HepG2 (cell line): ENCODE measurements around the gene YPEL3. TPM values are rescaled to one million over a fixed set of nuclear protein-coding genes. Genes with fewer than 3 reads are reported as not detected.

ENCODE experiments used
- ARNTL ChIP-seq: sonication (generic); formaldehyde crosslinking; IDR thresholded peaks from 2 replicates; pipeline ENCODE4 v1.4.0; 2020; ENCODE audit warnings: mild to moderate bottlenecking, missing genetic modification reagents
- CEBPG ChIP-seq: IDR thresholded peaks from 2 replicates; pipeline ENCODE4 v1.6.1; 2016
- CREB1 ChIP-seq, 2 experiments: fragments of 450-650 bp in 1 of 2; IDR thresholded peaks; 2 replicates each; pipeline ENCODE4 v1.6.1; 2016 to 2017; ENCODE audit warnings: control low read depth in 1 of 2, mild to moderate bottlenecking in 1 of 2, missing compliant biosample characterization in 1 of 2, missing genetic modification characterization in 1 of 2
- DNMT3B ChIP-seq: conservative IDR thresholded peaks from 2 replicates; pipeline ENCODE4 v1.6.1; 2016; ENCODE audit warnings: missing biosample characterization, control low read depth
- DRAP1 ChIP-seq: IDR thresholded peaks from 2 replicates; pipeline ENCODE4 v1.6.1; 2016; ENCODE audit warnings: missing genetic modification reagents, missing compliant biosample characterization
- GPN1 ChIP-seq: sonication (generic); formaldehyde crosslinking; IDR thresholded peaks from 2 replicates; pipeline ENCODE4 v1.5.1; 2020; ENCODE audit warnings: missing genetic modification reagents, borderline replicate concordance
- GTF2F1 ChIP-seq: fragments of 150-350 bp; IDR thresholded peaks from 2 replicates; pipeline ENCODE4 v1.6.1; 2014; ENCODE audit warnings: low read length
- HNRNPUL1 ChIP-seq: fragments of 200-400 bp; formaldehyde crosslinking; IDR thresholded peaks from 2 replicates; pipeline ENCODE4 v1.6.1; 2017; ENCODE audit warnings: low read depth, mild to moderate bottlenecking, low read length, moderate library complexity
- PHF20 ChIP-seq: sonication (generic); formaldehyde crosslinking; IDR thresholded peaks from 2 replicates; pipeline ENCODE4 v1.5.0; 2020; ENCODE audit warnings: mild to moderate bottlenecking, missing genetic modification reagents
- PRDM10 ChIP-seq: sonication (generic); formaldehyde crosslinking; IDR thresholded peaks from 2 replicates; pipeline ENCODE4 v1.4.0; 2020; ENCODE audit warnings: low read depth, missing genetic modification reagents
- SIX1 ChIP-seq: sonication (generic); formaldehyde crosslinking; IDR thresholded peaks from 2 replicates; pipeline ENCODE4 v1.4.0; 2020; ENCODE audit warnings: missing genetic modification reagents, borderline replicate concordance
- ZBED4 ChIP-seq: sonication (generic); formaldehyde crosslinking; IDR thresholded peaks from 2 replicates; pipeline ENCODE4 v1.4.0; 2020; ENCODE audit warnings: missing genetic modification reagents, borderline replicate concordance
- ZFP91 ChIP-seq: sonication (generic); formaldehyde crosslinking; IDR thresholded peaks from 2 replicates; pipeline ENCODE4 v1.9.0; 2022; ENCODE audit warnings: missing genetic modification reagents, mild to moderate bottlenecking, borderline replicate concordance
- ZNF530 ChIP-seq: sonication (generic); formaldehyde crosslinking; IDR thresholded peaks from 2 replicates; pipeline ENCODE4 v1.5.0; 2020; ENCODE audit warnings: low read depth, mild to moderate bottlenecking, missing genetic modification reagents
- ZNF550 ChIP-seq: sonication (generic); formaldehyde crosslinking; IDR thresholded peaks from 2 replicates; pipeline ENCODE4 v1.4.0; 2020; ENCODE audit warnings: mild to moderate bottlenecking, missing genetic modification reagents, borderline replicate concordance
- ZNF572 ChIP-seq: sonication (generic); formaldehyde crosslinking; IDR thresholded peaks from 2 replicates; pipeline ENCODE4 v1.5.1; 2020; ENCODE audit warnings: mild to moderate bottlenecking, missing genetic modification reagents
- ZNF577 ChIP-seq: sonication (generic); formaldehyde crosslinking; IDR thresholded peaks from 2 replicates; pipeline ENCODE4 v1.4.0; 2020; ENCODE audit warnings: mild to moderate bottlenecking, low read depth, missing genetic modification reagents, borderline replicate concordance
- ZNF768 ChIP-seq: sonication (generic); formaldehyde crosslinking; IDR thresholded peaks from 2 replicates; pipeline ENCODE4 v1.4.0; 2020; ENCODE audit warnings: missing genetic modification reagents
- ZNF782 ChIP-seq: sonication (generic); formaldehyde crosslinking; IDR thresholded peaks from 2 replicates; pipeline ENCODE4 v1.4.0; 2020; ENCODE audit warnings: missing genetic modification reagents, mild to moderate bottlenecking, borderline replicate concordance
- ZNF792 ChIP-seq: IDR thresholded peaks from 2 replicates; pipeline ENCODE4 v1.6.1; 2016
- polyA plus RNA-seq, 8 experiments: library from polyadenylated mRNA; depleted of rRNA in 3 of 8; stranded (reverse) in 7 of 8; unstranded in 1 of 8; fragments of >200 nt; fragmentation: Illumina TruSeq in 4 of 8; extraction: Trizol in 4 of 8; gene quantifications; 2 replicates each; pipeline versions ENCODE4 v1.2.1 to v1.2.3, GENCODE V29; 2011 to 2016; ENCODE audit warnings: low read depth in 4 of 8, missing spikeins in 1 of 8, mixed read lengths in 1 of 8; ENCODE audit not compliant: insufficient read depth in 1 of 8
- total RNA-seq, 5 experiments: library from RNA; depleted of rRNA; stranded (reverse); fragments of >200 nt; fragmentation: Illumina TruSeq; extraction: Trizol; gene quantifications; 2 replicates each; pipeline ENCODE4 v1.2.3, GENCODE V29; 2016; ENCODE audit warnings: low read depth in 1 of 5

Gene YPEL3
- total and polyA plus RNA-seq, 2 of the 13 experiments (the other 11 are each of a cell fraction or from before 2014, with no cell fraction given): 5.4 to 47.0 TPM

- TF ChIP-seq ZNF768 (CRISPR knock-in tag) (peak; percentile 77), HNRNPUL1 (no peak), CEBPG (CRISPR knock-in tag) (peak; percentile 64; the same call in 1 of the 2 replicates), GTF2F1 (no peak), ZNF550 (CRISPR knock-in tag) (no peak), CREB1 (IDR thresholded peaks at IDR 0.05) (no peak), CREB1 (CRISPR knock-in tag; IDR thresholded peaks at IDR 0.05) (no peak), ZNF792 (CRISPR knock-in tag) (peak; percentile 97), GPN1 (CRISPR knock-in tag) (no peak), ZFP91 (CRISPR knock-in tag) (peak; percentile 93), DNMT3B (no peak), SIX1 (peak; percentile 33; the same call in 1 of the 2 replicates), DRAP1 (peak; percentile 50; the same call in 1 of the 2 replicates), ZNF572 (CRISPR knock-in tag) (peak; percentile 69; the same call in 1 of the 2 replicates), ZBED4 (CRISPR knock-in tag) (peak; percentile 77), ZNF782 (CRISPR knock-in tag) (peak; percentile 50; the same call in 1 of the 2 replicates), ZNF530 (no peak), PRDM10 (CRISPR knock-in tag) (peak; percentile 64; the same call in 1 of the 2 replicates), ZNF577 (CRISPR knock-in tag) (no peak), PHF20 (CRISPR knock-in tag) (peak; percentile 86), ARNTL (CRISPR knock-in tag) (peak; percentile 65; the same call in 1 of the 2 replicates)
Observed at GRCh38 chr16:30052671-30053372, 43.2 kb downstream of the YPEL3 start (continued).
